Epithelial cell of proximal tubule (primary cell): ENCODE measurements around the gene MCRIP1. TPM values are rescaled to one million over a fixed set of nuclear protein-coding genes. Genes with fewer than 3 reads are reported as not detected.

Experiments used
- DNase-seq: peaks from one replicate; pipeline ENCODE4 v3.0.0-alpha.2; 2011; ENCODE audit warnings: low read depth
- H3K4me3 ChIP-seq: 2 replicates; pipeline ENCODE4 v1.5.1; 2011; ENCODE audit warnings: low read depth, mild to moderate bottlenecking, low read length
- CTCF ChIP-seq: conservative IDR thresholded peaks from 2 replicates; pipeline ENCODE4 v1.5.1; 2012; ENCODE audit warnings: low read depth, mild to moderate bottlenecking, low read length
- total RNA-seq: library from RNA; depleted of rRNA; stranded (reverse); fragments of >200 nt; gene quantifications from 2 replicates; pipeline ENCODE4 v1.2.3, GENCODE V29; 2015

Gene MCRIP1
- total RNA-seq, 1 donor from 2014 or later = 153 TPM

- DNase-seq = no peak
- H3K4me3 ChIP-seq = no peak overlapping the region
- no peak for TF ChIP-seq CTCF
Observed at GRCh38 chr17:81815646-81815986, 17.5 kb downstream of the MCRIP1 start.

GRCh38 chr17:81814748-81815645 is 18.1 kb downstream of the MCRIP1 start:
- no peak for TF ChIP-seq CTCF
- DNase-seq = no peak
- H3K4me3 ChIP-seq = no peak overlapping the region

GRCh38 chr17:81813861-81814683 is 19.0 kb downstream of the MCRIP1 start:
- no peak for DNase-seq
- TF ChIP-seq CTCF = no peak
- H3K4me3 ChIP-seq = no peak overlapping the region

GRCh38 chr17:81813371-81813684 is 19.8 kb downstream of the MCRIP1 start:
- DNase-seq = no peak
- H3K4me3 ChIP-seq = no peak overlapping the region
- no peak for TF ChIP-seq CTCF

- no peak overlapping the region for H3K4me3 ChIP-seq
- no peak for DNase-seq
- no peak for TF ChIP-seq CTCF
Observed at GRCh38 chr17:81812571-81813370, 20.3 kb downstream of the MCRIP1 start.

GRCh38 chr17:81811705-81812570 is 21.2 kb downstream of the MCRIP1 start:
- no peak for DNase-seq
- no peak overlapping the region for H3K4me3 ChIP-seq
- no peak for TF ChIP-seq CTCF
